ENCODE measurements around the gene SUCO.

- TF ChIP-seq TBL1XR1 (IDR thresholded peaks at IDR 0.05; ENCODE audit: borderline replicate concordance, low read length, partially characterized antibody) (no peak), ZNF704 (CRISPR knock-in tag; IDR thresholded peaks at IDR 0.05; ENCODE audit: borderline replicate concordance) (no peak), HMG20B (CRISPR knock-in tag; conservative IDR thresholded peaks at IDR 0.05) (no peak), EP300 (IDR thresholded peaks at IDR 0.05; ENCODE audit: low read depth in 2 of 2, low read length in 2 of 2) (no peak), EP300 (CRISPR knock-in tag; IDR thresholded peaks at IDR 0.05; ENCODE audit: borderline replicate concordance) (no peak), ZNF18 (CRISPR knock-in tag; IDR thresholded peaks at IDR 0.05; ENCODE audit: insufficient replicate concordance) (no peak), ZEB1 (IDR thresholded peaks at IDR 0.05; ENCODE audit: insufficient replicate concordance, low read depth) (no peak), POLR2AphosphoS5 (IDR thresholded peaks at IDR 0.05; ENCODE audit: low read depth, low read length) (no peak), ZNF205 (CRISPR knock-in tag; IDR thresholded peaks at IDR 0.05) (no peak), GABPA (IDR thresholded peaks at IDR 0.05; ENCODE audit: low read depth, low read length) (no peak), GABPA (CRISPR knock-in tag; IDR thresholded peaks at IDR 0.05; ENCODE audit: low read depth) (no peak)
These were observed 83.2 kb downstream of the SUCO start for GRCh38 chr1:172616195-172616594.

Measured in HepG2 (cell line).